GM21576 (cell line): ENCODE results near the gene CFHR1.
"Not testable (repeated sequence)": the region's sequence is repeated elsewhere in the genome, so short reads cannot be mapped to it uniquely, and the experiment has no call there.

Experiments
- ATAC-seq: cut with Tn5 transposase; IDR thresholded peaks from one replicate; pipeline ENCODE4 v1.9.1; 2021; ENCODE audit warnings: mild to moderate bottlenecking, moderate library complexity; ENCODE audit not compliant: unreplicated experiment

CFHR1 gene

DNA sequence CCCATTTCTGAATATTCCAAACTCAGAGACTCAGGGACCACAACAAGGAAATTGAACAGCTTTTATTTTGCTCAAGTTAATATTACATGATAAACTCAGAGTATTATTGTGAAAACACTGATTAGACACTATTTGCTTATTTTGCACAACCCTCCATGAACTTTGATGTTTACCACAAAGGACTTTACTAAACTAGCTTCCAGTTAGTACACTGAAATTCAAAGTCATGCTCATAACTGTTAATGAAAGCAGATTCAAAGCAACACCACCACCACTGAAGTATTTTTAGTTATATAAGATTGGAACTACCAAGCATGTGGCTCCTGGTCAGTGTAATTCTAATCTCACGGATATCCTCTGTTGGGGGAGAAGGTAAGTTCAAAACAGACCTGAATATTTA lies at the start of gene CFHR1:
Gene CFHR1 (plus strand): TSS at position 201 of the 400 bp plus-strand sequence. CDS start 114 bp downstream, at position 315.
- not testable (repeated sequence) for ATAC-seq

DNA sequence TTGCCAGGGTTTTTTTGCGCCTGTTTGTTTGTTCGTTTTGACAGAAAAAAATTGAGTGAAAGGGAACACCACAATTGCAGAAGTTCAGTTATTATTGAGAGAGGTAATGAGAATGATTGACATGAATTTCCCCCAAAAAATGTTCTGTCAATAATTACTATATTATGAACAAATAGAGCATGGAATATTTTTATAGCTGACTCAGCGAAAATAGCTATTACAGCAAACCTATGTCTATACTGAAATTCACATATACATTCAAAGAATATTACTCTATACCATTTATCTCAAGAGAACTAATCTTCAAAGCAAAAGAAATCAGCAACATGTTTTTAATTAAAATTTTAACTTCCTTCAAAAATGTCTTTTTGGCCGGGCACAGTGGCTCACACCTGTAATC lies 49.7 kb upstream of the CFHR1 start:
- not testable (repeated sequence) for ATAC-seq

DNA sequence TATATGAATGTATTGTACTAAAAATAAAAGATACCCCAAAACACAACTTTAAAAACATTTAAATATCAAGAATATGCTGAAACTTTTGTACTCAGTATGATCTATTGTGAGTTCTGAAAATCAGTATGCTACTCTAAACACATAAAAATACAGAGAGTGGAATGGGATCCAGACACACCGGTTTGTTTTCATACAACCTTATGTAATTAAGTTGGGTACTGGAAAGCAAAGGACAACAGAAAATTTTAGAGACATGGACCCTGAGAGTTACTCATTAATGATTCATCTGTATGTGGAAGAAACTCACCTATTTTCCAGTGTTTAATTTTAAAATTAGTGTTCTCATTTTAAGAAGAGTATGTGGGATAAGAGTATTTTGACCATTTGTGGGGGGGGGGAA lies 45.8 kb upstream of the CFHR1 start:
- ATAC-seq: no peak

GRCh38 chr1:196774175-196774574 lies 45.4 kb upstream of the CFHR1 start:
- no peak for ATAC-seq

DNA sequence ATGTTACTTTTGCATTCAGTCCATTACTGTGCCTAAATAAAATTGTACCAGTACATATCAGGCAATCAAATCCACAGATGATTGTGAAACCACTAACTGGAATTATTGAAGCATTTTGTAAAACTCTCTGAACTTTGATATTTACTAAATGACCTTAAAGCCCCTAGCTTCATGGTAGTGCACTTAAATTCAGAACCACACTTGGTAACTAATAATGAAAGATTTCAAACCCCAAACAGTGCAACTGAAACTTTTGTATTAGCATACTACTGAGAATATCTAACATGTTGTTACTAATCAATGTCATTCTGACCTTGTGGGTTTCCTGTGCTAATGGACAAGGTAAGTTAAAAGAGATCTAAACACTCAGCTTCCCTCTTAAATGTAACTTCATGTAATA lies 44.9 kb upstream of the CFHR1 start, which contains the start of gene CFHR3:
Gene CFHR3 (plus strand): TSS at position 238 of the 400 bp plus-strand sequence. CDS start 47 bp downstream, at position 285.
- ATAC-seq: peak; percentile 90

DNA sequence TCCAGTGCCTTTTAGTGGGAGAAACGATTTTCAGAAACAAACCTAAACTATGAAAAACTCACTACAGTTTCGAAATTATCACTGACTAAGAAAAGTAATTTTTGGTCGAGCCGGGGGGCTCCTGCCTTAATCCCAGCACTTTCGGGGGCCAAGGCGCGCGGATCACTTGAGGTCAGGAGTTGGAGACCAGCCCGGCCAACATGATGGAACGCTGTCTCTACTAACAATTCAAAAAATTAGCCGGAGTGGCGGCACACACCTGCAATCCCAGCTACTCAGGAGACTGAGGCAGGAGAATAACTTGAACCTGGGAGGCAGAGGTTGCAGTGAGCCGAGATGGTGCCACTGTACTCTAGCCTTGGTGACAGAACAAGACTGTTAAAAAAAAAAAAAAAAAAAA lies 41.9 kb upstream of the CFHR1 start:
- no peak for ATAC-seq

- ATAC-seq: no peak
Observed at GRCh38 chr1:196779093-196779492, 40.4 kb upstream of the CFHR1 start.

DNA sequence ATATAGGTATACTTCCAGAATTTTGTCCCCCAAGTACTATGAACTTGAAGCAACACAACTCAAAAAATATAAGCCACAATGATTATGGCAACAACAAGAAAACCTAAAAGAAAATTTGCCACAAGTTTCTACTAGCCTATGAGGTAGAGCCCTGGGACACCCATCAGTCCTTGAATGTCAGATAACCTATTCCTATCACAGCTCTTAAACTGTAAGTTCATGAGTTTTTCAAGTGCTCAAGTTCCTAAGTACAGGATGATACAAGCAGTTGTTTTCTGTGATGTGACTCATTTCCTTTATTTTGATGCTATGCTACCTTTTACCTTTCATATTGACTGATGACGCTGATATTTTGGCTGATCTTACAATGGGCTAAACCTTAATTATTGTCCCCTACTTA lies 28.3 kb upstream of the CFHR1 start:
- ATAC-seq: not testable (repeated sequence)

GRCh38 chr1:196794103-196794502 lies 25.4 kb upstream of the CFHR1 start:
- ATAC-seq: not testable (repeated sequence)

DNA sequence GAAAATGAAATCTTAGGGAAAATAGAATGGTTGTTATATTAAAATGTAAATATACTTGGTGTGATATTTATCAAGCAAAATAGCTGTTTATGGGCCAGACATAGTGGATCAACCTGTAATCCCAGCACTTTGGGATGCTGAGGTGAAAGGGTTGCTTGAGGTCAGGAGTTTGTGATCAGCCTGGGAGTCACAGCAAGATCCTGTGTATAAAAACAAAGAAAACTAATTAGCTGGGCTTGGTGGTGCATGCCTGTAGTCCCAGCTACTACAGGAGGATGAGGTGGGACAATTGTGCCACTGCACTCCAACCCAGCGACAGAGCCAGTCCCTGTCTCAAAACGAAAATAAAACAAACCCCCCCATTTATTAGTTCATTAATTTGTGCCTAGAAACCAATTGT lies 21.6 kb upstream of the CFHR1 start:
- ATAC-seq: no peak

DNA sequence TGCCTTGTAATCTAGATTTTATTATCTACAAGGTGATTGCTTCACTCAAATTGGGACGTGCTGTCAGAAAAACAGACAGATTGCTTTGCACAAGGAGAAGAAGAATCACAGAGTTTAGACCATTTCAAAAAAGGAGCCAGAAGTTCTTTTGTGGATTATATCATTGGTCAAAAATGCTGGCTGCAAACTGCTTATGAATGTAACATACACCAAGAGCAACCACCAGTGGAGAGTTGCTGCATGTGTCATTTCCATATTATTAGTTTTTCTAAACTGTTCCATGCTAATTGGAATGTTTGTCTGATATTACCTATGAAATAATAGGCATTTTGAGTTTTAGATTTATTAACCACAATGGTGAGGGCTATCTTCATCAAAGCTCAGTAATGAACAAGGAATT lies 17.6 kb upstream of the CFHR1 start:
- ATAC-seq: not testable (repeated sequence)

DNA sequence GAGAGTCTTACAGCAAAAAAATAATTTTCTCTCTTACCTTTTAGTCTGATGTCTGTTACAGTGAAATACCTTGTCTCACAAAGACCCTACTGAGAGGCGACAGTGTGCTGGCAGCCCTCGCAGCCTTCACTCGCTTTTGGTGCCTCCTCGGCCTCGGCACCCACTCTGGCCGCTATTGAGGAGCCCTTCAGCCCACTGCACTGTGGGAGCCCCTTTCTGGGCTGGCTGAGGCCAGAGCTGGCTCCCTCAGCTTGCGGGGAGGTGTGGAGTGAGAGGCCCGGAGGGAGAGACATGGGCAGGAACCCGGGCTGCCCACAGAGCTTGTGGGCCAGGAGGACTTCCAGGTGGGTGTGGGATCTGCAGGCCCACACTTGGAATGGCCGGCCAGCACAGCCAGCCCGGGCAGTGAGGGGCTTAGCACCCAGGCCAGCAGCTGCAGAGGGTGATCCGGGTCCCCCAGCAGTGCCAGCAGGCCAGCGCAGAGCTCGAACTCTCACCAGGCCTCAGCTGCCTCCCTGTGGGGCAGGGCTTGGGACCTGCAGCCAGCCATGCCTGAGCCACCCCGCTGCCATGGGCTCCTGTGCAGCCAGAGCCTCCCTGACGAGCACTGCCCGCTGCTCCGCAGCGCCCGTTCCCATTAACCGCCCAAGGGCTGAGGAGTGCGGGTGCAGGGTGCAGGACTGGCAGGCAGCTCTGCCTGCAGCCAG lies 10.8 kb upstream of the CFHR1 start:
- ATAC-seq: no peak

DNA sequence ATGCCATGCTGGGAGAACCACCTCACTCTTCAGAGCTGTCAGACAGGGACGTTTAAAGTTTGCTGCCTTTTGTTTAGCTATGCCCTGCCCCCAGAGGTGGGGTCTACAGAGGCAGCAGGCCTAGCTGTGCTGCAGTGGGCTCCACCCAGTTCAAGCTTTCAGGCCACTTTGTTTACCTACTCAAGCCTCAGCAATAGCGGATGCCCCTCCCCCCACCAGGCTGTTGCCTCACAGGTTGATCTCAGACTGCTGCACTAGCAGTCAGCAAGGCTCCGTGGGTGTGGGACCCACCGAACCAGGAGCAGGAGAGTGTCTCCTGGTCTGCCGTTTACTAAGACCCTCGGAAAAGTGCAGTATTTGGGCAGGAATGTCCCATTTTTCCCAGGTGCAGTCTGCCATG lies 2.1 kb upstream of the CFHR1 start:
- ATAC-seq: not testable (repeated sequence)

DNA sequence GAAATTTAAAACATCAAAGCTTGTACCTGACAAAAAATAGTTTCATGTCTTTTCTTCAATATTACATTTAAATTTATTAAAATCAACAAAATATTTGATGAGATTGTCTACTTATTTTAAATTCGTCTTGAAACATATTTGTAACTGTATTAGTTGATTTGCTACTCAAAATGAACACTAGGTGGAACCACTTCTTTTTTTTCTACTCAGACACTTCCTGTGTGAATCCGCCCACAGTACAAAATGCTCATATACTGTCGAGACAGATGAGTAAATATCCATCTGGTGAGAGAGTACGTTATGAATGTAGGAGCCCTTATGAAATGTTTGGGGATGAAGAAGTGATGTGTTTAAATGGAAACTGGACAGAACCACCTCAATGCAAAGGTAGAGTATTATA lies 8.3 kb downstream of the CFHR1 start:
- ATAC-seq: peak; percentile 94

GRCh38 chr1:196849613-196850492 lies 30.3 kb downstream of the CFHR1 start:
- ATAC-seq: not testable (repeated sequence)

DNA sequence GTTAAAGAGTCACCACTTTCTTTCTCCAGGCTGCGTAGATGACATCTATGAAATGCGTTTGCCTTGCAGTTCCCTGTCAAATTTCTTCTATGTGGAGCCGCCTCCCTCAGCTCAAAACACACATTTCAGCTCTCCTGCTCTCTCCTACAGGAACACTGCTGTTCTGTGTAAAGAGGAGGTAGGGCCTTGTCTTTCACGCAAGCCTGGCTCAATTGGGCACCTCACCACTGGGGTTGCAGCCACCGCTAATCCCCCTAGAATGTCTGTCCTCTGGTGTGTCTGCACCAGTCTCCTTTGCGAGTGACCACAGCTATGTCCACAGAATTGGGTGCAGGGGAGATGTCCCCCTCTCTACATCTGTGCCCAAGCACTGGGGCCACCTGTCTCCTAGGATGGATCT lies 36.5 kb downstream of the CFHR1 start:
- no peak for ATAC-seq

DNA sequence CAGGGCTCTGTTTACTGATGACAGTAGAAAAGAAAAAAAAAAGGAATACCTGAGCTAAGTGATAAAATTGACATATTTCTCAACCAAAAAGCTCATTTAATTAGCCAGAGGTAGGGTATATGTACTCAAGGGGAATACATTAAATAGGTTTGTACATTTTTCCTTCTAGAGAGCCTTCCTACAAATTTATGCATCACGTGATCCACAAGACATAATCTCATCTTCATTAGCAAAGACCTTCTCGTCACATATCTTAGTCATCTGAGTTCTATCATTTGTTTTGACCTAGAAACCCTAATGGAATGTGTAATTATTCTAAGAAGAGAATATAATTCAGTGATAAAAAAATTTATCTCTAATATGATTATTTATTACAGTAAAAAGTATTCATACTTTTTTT lies 37.7 kb downstream of the CFHR1 start:
- ATAC-seq: no peak

DNA sequence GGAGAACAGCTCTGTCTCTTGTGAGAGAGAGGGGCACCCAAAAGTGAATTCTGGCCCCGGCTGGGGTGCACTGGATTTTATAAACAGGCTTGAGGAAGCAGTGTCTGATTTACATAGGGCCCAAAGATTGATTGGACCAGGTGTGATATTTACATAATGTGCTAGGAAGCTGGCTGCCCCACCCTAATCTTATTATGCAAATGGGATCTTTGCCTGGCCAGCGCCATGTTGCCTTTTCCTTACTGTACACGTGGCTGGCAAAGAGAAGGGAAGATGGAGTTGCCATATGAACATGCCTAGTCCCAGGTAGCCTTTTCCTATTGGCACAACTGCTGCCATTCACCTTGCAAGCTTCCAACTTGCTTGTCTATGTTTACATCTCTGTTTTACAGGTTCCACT lies 39.3 kb downstream of the CFHR1 start:
- ATAC-seq: no peak

DNA sequence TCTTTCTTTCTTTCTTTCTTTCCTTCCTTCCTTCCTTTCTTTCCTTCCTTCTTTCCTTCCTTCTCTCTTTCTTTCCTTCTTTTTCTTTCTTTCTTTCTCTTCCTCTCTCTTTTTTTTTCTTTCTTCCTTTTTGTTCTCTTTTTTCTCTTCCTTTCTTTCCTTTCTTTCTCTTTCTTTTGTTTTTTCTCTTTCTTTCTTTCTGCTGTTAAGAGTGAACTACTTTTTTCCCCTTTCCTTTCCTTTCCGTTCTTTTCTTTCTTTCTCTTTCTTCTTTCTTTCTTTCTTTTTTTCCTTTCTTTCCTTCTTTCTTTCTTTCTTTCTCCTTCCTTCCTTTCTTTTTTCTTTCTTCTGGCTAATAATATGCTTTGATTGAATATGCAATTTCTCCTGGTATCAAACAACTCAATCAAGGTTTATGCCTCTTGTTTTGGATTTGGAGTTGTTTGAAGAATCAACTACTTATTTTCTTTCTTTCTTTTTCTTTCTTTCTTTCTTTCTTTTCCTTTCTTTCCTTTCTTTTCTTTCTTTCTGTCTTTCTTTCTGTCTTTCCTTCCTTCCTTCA lies 40.9 kb downstream of the CFHR1 start:
- no peak for ATAC-seq

GRCh38 chr1:196861429-196861828 lies 41.9 kb downstream of the CFHR1 start:
- no peak for ATAC-seq

- no peak for ATAC-seq
Observed at GRCh38 chr1:196866974-196867373, 47.4 kb downstream of the CFHR1 start.

- ATAC-seq: no peak
Observed at GRCh38 chr1:196873385-196873784, 53.9 kb downstream of the CFHR1 start.
